GM15510 (cell line): ENCODE results near the gene CAPS2.

Experiments
- POLR2A ChIP-seq: IDR thresholded peaks from 3 replicates; pipeline ENCODE4 v1.6.1; 2011; ENCODE audit warnings: borderline replicate concordance; ENCODE audit not compliant: insufficient read length; ENCODE audit errors: extremely low read depth

Gene CAPS2

GRCh38 chr12:75329918-75330826 is at the start of gene CAPS2:
TSS of gene CAPS2 (minus strand) at chr12:75330324. CDS start at chr12:75326498, 3,826 bp downstream.
- TF ChIP-seq POLR2A: peak; percentile 15

GRCh38 chr12:75378354-75378753 is 48.2 kb upstream of the CAPS2 start:
- no peak for TF ChIP-seq POLR2A

- TF ChIP-seq POLR2A: no peak
These were observed 44.8 kb upstream of the CAPS2 start for GRCh38 chr12:75374971-75375370.

GRCh38 chr12:75366629-75367028 is 36.5 kb upstream of the CAPS2 start:
- no peak for TF ChIP-seq POLR2A

GRCh38 chr12:75364919-75365318 is 34.8 kb upstream of the CAPS2 start:
- TF ChIP-seq POLR2A: no peak

GRCh38 chr12:75361408-75361807 is 31.3 kb upstream of the CAPS2 start:
- TF ChIP-seq POLR2A: no peak

GRCh38 chr12:75360920-75361319 is 30.8 kb upstream of the CAPS2 start:
- TF ChIP-seq POLR2A: no peak

- no peak for TF ChIP-seq POLR2A
These were observed 23.9 kb upstream of the CAPS2 start for GRCh38 chr12:75354011-75354410.

- no peak for TF ChIP-seq POLR2A
These were observed 20.3 kb upstream of the CAPS2 start for GRCh38 chr12:75350413-75350812.

GRCh38 chr12:75349946-75350345 is 19.8 kb upstream of the CAPS2 start:
- TF ChIP-seq POLR2A: no peak

GRCh38 chr12:75345531-75345930 is 15.4 kb upstream of the CAPS2 start:
- no peak for TF ChIP-seq POLR2A

- TF ChIP-seq POLR2A: no peak
These were observed 11.7 kb upstream of the CAPS2 start for GRCh38 chr12:75341873-75342272.

GRCh38 chr12:75337905-75338304 is 7.8 kb upstream of the CAPS2 start:
- TF ChIP-seq POLR2A: no peak

- TF ChIP-seq POLR2A: no peak
These were observed 4.4 kb upstream of the CAPS2 start, which contains the start of gene GLIPR1L1 for GRCh38 chr12:75334384-75335030. TSS of gene GLIPR1L1 (plus strand) at chr12:75334670. CDS start at chr12:75334729, 59 bp downstream.

- TF ChIP-seq POLR2A: no peak
These were observed 2.5 kb downstream of the CAPS2 start for GRCh38 chr12:75327642-75328041.

GRCh38 chr12:75323663-75324062 is 6.5 kb downstream of the CAPS2 start:
- no peak for TF ChIP-seq POLR2A
